ENCODE data around the gene KRT9. TPM values are rescaled to one million over a fixed set of nuclear protein-coding genes. Genes with fewer than 3 reads are reported as not detected.

The KRT9 gene
- total RNA-seq, 1 donor from 2014 or later: not detected

DNA sequence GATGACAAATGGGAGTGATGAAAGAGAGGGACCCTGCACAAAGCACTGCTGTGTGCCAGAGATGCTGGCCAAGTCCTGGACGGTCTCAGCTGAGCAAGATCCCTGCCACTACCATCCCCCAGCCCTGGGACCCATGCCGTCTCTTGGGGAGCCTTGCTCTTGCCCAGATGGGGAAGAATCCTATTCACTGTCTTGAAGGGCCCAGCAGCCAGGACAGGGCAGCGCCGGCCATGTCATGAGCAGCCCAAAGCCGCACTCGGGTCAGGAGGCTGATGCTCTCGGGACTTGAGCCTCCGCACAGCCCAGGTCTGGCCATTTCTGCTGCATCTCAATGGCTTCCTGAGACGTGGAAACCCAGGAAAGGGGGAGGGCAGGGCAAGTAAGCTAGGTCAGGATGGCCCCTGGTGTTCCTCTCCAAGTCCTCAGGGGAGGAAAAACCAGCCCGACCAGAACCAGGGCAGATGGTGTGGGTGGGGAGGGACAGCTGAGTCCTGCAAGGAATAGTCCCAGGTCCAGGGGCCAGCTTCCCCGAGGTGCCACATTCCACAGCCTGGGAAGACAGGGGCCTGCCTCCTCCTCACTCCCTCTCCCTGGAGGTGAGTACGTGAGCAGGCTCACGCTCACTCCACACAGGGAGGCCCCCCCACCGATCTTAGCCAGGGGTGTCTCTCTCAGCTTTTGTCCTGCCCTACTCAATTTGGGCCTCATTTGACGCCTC, 35.9 kb downstream of the KRT9 start:
- intact Hi-C loops (cut with DNase I): no loop called here
- no peak for DNase-seq (ENCODE audit: low spot score)

DNA sequence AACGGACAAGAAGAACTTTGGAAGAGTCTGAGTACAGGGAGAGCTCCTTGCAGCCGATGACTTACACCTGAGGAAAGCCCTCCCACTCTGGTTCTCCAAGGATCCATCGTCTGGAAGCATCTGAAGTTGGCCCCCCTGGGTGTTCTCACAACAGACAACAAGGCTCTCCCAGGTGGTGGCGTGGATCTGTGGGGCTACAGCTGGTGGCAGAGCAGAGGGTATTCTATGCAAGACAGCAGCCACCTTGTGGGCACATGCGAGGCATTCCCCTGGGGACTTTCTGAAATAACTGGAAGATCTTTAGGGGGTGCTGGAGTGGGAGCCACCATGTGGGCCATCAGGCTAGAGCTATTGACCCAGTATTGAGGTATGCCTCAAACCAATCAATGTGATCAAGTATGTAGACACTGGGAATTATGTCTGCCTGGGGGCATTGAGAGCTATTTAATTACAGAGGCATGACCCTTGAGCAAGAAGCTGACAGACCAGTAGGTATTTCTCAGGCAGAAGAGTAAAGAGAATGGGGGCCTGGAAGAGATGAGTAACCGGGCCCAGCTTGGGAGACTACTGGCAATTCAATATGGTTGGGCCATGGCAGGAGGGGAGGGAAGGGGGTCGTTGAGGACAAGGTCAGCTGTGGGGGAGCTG, 36.8 kb downstream of the KRT9 start:
- intact Hi-C loops (cut with DNase I): no loop called here

DNA sequence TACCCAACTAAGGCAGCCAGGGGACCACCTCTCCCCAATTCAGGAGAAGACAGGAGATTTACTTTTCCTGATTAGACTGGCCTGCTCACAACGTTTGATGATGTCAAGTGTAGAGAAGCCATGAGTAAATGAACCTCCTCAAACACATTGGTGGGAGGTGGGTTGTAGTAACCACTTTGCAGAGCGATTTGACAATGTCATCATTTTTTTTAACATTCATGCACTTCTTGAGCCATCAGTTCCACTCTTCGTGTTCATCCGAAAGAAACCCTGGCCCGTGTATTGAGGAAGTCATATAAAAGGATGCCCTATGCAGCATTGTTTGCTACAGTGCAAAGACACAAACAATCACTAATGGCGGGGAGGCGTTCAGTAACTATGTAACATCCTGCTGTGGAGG, 38.2 kb downstream of the KRT9 start:
- no peak for DNase-seq (ENCODE audit: low spot score)
- intact Hi-C loops (cut with DNase I): no loop called here

More for the DNA sequence above, 36.8 kb downstream of the KRT9 start:
- no peak for DNase-seq (ENCODE audit: low spot score)

DNA sequence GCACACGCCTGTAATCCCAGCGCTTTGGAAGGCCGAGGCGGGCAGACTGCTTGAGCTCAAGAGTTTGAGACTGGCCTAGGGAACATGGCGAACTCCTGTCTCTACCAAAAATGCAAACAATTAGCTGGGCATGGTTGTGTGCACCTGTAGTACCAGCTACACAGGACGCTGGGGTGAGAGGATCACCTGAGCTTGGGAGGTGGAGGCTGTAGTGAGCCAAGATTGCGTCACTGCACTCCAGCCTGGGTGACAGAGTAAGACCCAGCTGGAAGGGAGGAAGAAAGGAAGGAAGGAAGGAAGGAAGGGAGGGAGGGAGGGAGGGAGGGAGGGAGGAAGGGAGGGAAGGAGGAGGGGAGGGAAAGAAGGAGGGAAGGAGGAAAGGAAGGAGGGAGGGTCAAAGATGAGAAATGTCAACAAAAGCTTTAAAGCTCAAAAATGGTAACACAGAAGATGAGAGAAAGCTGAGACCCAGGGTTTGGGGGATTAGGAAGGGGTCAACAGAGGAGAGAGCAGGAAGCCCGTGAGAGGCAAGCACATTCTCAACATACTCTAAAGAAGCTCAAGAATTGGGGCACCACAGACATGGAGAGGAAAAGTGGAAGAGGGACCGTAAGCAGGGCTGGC, 38.8 kb downstream of the KRT9 start:
- intact Hi-C loops (cut with DNase I): no loop called here
- DNase-seq (ENCODE audit: low spot score): no peak

DNA sequence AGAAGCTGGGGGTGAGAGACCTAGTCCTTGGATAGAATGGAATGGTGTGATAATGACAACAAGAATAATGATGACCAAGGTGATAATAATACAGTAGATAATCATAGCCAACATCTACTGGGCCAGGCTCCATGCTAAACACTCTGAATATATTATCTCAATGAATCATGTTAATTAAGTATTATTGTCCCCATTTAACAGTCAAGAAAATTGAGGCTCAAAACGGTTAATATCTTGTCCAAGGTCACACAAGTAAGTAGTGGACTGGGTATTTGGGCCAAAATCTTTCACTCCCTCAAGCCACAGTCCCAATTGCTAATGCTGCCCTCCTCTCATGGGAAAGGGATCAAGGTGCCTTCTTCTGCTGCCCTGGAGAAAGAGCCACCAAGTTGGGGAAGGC, 39.9 kb downstream of the KRT9 start:
- intact Hi-C loops (cut with DNase I): no loop called here
- DNase-seq (ENCODE audit: low spot score): no peak

GRCh38 chr17:41530062-41531048, 41.5 kb downstream of the KRT9 start:
- DNase-seq (ENCODE audit: low spot score): no peak
- intact Hi-C loops (cut with DNase I): no loop called here

DNA sequence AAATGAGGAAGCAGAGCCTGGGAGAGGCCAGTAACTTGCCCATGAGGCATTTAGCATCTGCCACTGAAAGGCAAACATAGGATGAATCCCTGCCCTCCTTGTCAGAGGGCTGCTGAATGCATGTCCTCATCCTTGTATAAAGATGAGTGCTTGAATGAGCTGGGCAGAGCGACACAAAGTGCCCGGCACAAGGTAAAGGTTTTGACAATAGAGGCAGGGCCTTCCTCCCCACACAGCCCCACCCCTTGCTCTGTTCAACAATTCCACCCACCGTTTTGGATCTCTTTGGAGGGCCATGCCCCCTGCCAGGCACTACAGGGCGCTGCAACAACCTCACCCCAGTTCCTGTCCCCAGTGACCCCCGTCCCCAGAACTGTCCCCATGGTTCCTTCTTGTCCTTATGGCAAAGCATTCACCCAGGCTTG, 42.4 kb downstream of the KRT9 start:
- intact Hi-C loops (cut with DNase I): no loop called here

GRCh38 chr17:41528959-41529353, 42.9 kb downstream of the KRT9 start:
- DNase-seq (ENCODE audit: low spot score): no peak
- intact Hi-C loops (cut with DNase I): no loop called here

More for the DNA sequence above, 42.4 kb downstream of the KRT9 start:
- no peak for DNase-seq (ENCODE audit: low spot score)

DNA sequence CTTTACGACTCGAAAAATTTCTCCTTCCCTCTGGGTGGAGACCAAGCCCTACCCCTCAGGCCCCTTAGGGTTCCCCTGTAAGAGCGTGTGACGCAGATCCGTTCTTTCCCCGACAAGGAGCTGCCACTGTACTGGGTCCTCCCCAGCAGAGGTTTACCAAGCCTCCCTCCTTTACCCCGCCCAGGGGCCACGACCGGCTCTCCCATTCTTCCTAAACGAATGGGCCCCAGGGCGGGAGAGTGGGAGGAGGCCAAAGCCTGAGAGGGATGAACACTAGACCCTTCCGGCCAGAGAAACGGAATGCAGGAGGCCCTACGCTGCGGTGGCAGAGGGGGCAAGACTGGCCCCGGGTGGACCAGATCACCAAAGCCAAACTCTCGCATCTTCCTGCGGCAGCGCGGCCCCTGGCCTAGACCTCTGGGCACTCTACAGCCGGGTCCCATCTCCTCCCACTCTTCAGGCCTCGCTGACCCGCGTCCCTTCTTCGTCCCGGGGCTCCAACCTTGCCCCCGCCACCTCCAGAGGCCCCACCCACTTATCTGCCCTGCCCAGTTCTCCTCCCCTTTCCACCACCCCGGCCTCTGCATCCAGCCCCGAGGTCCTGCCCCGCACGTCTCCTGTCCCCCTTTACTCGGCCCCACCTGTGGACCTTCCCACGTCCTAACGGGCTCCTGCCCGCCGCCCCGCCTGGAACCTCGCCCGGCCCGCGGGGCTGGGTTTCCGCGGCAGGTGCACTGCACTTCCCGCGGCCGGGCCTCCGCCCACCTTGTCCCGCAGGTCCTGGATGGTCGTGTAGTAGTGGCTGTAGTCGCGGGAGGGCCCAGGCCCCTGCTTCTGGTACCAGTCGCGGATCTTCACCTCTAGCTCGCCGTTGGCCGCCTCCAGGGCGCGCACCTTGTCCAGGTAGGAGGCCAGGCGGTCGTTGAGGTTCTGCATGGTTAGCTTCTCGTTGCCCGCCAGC, 44.5 kb downstream of the KRT9 start:
- DNase-seq (ENCODE audit: low spot score): no peak
- intact Hi-C loops (cut with DNase I): no loop called here

- intact Hi-C loops (cut with DNase I): no loop called here
- no peak for DNase-seq (ENCODE audit: low spot score)
Measured at GRCh38 chr17:41524261-41524660, 47.6 kb downstream of the KRT9 start.

DNA sequence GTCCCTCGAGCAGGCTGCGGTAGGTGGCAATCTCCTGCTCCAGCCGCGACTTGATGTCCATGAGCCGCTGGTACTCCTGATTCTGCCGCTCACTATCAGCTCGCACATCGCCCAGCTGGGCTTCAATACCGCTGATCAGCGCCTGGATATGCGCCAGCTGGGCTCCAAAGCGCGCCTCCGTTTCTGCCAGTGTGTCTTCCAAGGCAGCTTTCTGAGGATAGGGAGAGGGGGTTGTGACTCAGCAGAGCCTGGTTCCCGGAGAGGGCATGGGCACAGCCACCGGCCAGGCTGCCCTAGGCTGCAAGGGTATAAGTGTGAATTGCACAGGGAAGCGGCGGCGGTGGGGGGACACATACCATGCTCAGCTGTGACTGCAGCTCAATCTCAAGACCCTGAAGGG, 48.1 kb downstream of the KRT9 start:
- intact Hi-C loops (cut with DNase I): no loop called here
- DNase-seq (ENCODE audit: low spot score): no peak

DNA sequence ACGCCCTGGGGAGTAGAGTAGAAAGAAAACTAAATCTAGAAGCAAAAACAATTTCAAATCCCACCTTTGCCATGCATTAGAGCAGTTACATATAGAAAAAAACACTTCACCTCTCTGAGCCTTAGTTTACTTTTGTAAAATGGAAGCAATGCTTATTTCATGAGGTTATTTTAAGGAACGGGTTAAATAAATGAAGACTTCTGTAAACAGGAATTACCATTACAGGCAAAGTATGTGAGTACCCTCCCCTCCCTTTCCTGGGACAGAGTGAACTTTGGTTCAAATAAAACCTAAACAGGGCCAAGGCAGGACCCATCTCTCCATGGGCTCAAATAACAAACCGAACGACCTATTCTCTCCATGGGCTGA, 48.6 kb downstream of the KRT9 start:
- intact Hi-C loops (cut with DNase I): no loop called here
- DNase-seq (ENCODE audit: low spot score): no peak

DNA sequence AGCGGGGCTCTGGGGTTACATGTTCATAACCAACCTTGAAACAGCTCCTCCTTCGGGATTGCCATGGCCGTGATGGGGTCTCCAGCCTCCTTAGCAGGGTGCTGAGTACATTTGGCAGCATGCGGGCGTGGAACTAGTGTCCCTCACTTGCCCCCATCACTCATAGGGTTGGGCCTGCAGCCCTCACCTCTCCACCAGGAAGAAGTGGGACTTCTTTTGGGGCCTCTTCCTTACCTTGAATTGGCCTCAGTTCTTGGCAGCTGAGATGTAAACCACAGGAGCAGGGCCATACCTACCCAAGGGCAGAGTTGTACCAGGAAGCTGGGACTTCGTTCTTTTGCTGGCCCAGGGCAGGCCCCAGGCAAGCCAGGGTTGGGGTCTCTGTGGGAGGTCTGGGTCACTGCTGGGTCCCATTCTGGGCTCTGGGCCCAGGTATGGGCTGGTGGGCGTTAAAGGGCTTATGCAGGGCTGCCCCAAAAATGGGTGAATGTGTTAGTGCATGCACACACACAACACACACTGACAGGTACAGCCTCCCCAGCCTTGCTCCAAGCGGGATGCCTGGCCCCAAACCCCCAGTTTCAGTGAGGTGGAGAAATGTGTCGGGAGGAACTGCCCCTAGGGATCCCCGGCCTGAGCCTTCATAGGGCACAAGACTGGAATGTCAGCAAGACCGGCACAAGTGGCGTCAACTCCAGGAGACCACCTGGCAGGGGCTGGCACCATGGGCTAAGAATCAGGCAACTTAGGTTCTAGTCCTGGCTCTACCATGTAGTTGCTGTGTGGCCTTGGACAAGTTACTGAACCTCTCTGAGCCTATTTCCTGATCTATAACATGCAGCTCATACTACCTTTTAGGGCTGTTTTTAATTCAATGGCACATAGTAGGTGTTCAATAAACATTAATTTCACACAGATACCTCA, 49.3 kb downstream of the KRT9 start:
- intact Hi-C loops (cut with DNase I): no loop called here
- no peak for DNase-seq (ENCODE audit: low spot score)

- intact Hi-C loops (cut with DNase I): no loop called here
- no peak for DNase-seq (ENCODE audit: low spot score)
Measured at GRCh38 chr17:41521574-41522261, 50.1 kb downstream of the KRT9 start.

GRCh38 chr17:41520821-41521521, 50.9 kb downstream of the KRT9 start:
- DNase-seq (ENCODE audit: low spot score): no peak
- intact Hi-C loops (cut with DNase I): no loop called here

- no peak for DNase-seq (ENCODE audit: low spot score)
- intact Hi-C loops (cut with DNase I): no loop called here
Measured at GRCh38 chr17:41519501-41520224, 52.2 kb downstream of the KRT9 start.
